Measurements from ENCODE around the gene PIGB.

DNA sequence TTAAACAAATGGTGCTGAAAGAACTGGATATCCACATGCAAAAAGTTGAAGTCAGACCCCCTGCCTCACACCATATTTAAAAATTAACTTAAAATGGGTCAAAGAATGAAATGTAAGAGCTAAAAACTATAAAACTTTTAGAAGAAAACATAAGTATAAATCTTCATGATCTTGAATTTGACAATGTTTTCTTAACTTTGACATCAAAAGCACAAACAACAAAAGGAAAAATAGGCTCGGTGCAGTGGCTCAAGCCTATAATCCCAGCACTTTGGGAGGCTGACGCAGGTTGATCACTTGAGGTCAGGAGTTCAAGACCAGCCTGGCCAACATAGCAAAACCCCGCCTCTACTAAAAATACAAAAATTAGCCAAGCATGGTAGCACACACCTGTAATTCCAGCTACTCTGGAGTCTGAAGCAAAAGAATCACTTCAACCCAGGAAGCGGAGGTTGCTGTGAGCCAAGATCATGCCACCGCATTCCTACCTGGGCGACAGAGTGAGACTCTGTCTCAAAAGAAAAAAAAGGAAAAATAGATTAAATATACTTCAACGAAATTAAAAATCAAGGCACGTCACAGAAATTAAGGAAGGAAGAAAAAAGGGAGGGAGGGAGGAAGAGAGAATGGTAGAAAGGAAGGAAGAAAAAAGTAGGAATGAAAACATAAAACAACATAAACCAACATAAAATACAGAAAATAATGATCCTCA lies 30.9 kb upstream of the PIGB start:
- TF ChIP-seq POLR2AphosphoS5 (IDR thresholded peaks at IDR 0.05; ENCODE audit: borderline replicate concordance, low read depth, low read length) (no peak), EZH2 (IDR thresholded peaks at IDR 0.05) (no peak), FOXP2 (optimal IDR thresholded peaks at IDR 0.05; ENCODE audit: control extremely low read depth, extremely low read length, insufficient read depth) (no peak)

Measured in SK-N-MC (cell line).